K562 (cell line): ENCODE data around the gene KLHL18. TPM values are rescaled to one million over a fixed set of nuclear protein-coding genes. Genes with fewer than 3 reads are reported as not detected.
"Not testable (repeated sequence)": the region's sequence is repeated elsewhere in the genome, so short reads cannot be mapped to it uniquely, and the experiment has no call there.

Source experiments
- ATAC-seq: fragments of 200-7000 bp; cut with Tn5 transposase; 3 replicates; pipeline ENCODE4 v1.9.1; 2020; ENCODE audit warnings: moderate library complexity
- BruUV-seq: library from RNA; stranded (reverse); fragments of 400-500 nt; replicated peaks from 2 replicates; lab custom pipeline; 2021; lab: Mats Ljungman, UMichigan
- CTCF ChIA-PET: fragments of 300-600 bp; formaldehyde crosslinking; extraction: SDS; loops from one replicate; lab custom pipeline; 2021; ENCODE audit warnings: low intra/inter-chr PET ratio; lab: Yijun Ruan, JAX
- POLR2A ChIA-PET: fragments of 300-600, 350-650 bp; sonication (Branson Sonifier 250); formaldehyde crosslinking; extraction: SDS; loops from one replicate; lab custom pipeline; 2021; ENCODE audit warnings: antibody characterized with exemption, inconsistent platforms; lab: Yijun Ruan, JAX
- DNase-seq, 4 experiments: peaks; one replicate each; pipeline versions ENCODE4 v3.0.0 to v3.0.0-alpha.2; 2011 to 2018; ENCODE audit warnings: low spot score in 3 of 4, mixed read lengths in 3 of 4; ENCODE audit errors: extremely low read depth in 1 of 4
- FAIRE-seq: peaks from 2 replicates; lab custom pipeline; 2011; peaks lifted over from hg19 to GRCh38; lab: Jason Lieb, UNC
- H2AFZ ChIP-seq: 2 replicates; pipeline ENCODE4 v1.6.0; 2011; ENCODE audit warnings: low read depth, low read length, control low read depth, inconsistent platforms
- H3K27ac ChIP-seq: fragments of 200-600 bp; 3 replicates; pipeline ENCODE4 v1.8.0; 2011; ENCODE audit warnings: low read depth, mild to moderate bottlenecking, control low read depth, inconsistent platforms, low read length, moderate library complexity, mixed read lengths; ENCODE audit errors: extremely low read depth
- H3K27me3 ChIP-seq, 2 experiments: fragments of 300-600 bp in 1 of 2; 2 replicates in 1 of 2; 3 replicates in 1 of 2; pipeline versions ENCODE4 v1.6.0 to v1.8.0; 2011; ENCODE audit warnings: inconsistent platforms in 2 of 2, low read length in 2 of 2, mild to moderate bottlenecking in 1 of 2, mixed read lengths in 1 of 2, moderate library complexity in 1 of 2; ENCODE audit not compliant: control insufficient read depth in 2 of 2, insufficient read depth in 2 of 2
- H3K36me3 ChIP-seq: fragments of 300-600 bp; 3 replicates; pipeline ENCODE4 v1.8.0; 2011; ENCODE audit warnings: mild to moderate bottlenecking, low read length, inconsistent platforms; ENCODE audit not compliant: control insufficient read depth, insufficient read depth
- H3K4me1 ChIP-seq, 2 experiments: fragments of 200-600 bp in 1 of 2; replicated peaks in 1 of 2; 2 replicates in 1 of 2; 3 replicates in 1 of 2; pipeline versions ENCODE4 v1.5.1 to v1.8.0; 2011; ENCODE audit warnings: inconsistent platforms in 2 of 2, low read length in 2 of 2, mild to moderate bottlenecking in 1 of 2, mixed read lengths in 1 of 2, moderate library complexity in 1 of 2; ENCODE audit not compliant: control insufficient read depth in 2 of 2, insufficient read depth in 2 of 2
- H3K4me2 ChIP-seq: 2 replicates; pipeline ENCODE4 v1.6.1; 2011; ENCODE audit warnings: low read length, control low read depth, inconsistent platforms, mixed read lengths; ENCODE audit not compliant: insufficient read depth
- H3K4me3 ChIP-seq: fragments of 200-600 bp; sonication (generic), shearing (Covaris generic); 2 replicates; pipeline ENCODE4 v1.5.1; 2016; ENCODE audit warnings: control low read depth, inconsistent platforms
- H3K79me2 ChIP-seq: fragments of 200-600 bp; 3 replicates; pipeline ENCODE4 v1.8.0; 2011; ENCODE audit warnings: low read length, inconsistent platforms; ENCODE audit not compliant: control insufficient read depth, insufficient read depth
- H3K9ac ChIP-seq, 2 experiments: 2 replicates each; pipeline versions ENCODE4 v1.6.0 to v1.6.1; 2011; ENCODE audit warnings: low read depth in 2 of 2, low read length in 2 of 2, control low read depth in 1 of 2, inconsistent platforms in 1 of 2, mild to moderate bottlenecking in 1 of 2, mixed read lengths in 1 of 2; ENCODE audit not compliant: insufficient read depth in 1 of 2
- H3K9me1 ChIP-seq: one replicate; pipeline ENCODE4 v1.6.0; 2011; ENCODE audit warnings: inconsistent platforms, mild to moderate bottlenecking, low read length, moderate library complexity; ENCODE audit not compliant: control insufficient read depth, insufficient read depth
- H3K9me3 ChIP-seq: replicated peaks from 2 replicates; pipeline ENCODE4 v1.5.1; 2011; ENCODE audit warnings: low read depth, low read length, inconsistent platforms; ENCODE audit not compliant: control insufficient read depth, insufficient read depth
- H4K20me1 ChIP-seq: replicated peaks from 2 replicates; pipeline ENCODE4 v1.6.1; 2011; ENCODE audit warnings: low read length, inconsistent platforms, mixed read lengths; ENCODE audit not compliant: control insufficient read depth, insufficient read depth
- CEBPG ChIP-seq, 3 experiments: fragments of 200-800 bp in 1 of 3; sonication (Bioruptor generic) in 1 of 3; sonication (generic) in 1 of 3; formaldehyde crosslinking in 1 of 3; IDR thresholded peaks in 2 of 3; conservative IDR thresholded peaks in 1 of 3; 2 replicates each; pipeline versions ENCODE4 v1.6.1 to v1.8.0; 2016 to 2022; ENCODE audit warnings: missing compliant biosample characterization in 2 of 3, missing genetic modification characterization in 2 of 3, mild to moderate bottlenecking in 1 of 3, missing genetic modification reagents in 1 of 3
- WGBS: fragments of 100-300 bp; shearing (Covaris generic); methylation state at CpG from one replicate; pipeline ENCODE4 v1.1.6; 2016; ENCODE audit warnings: low coverage, mixed read lengths; ENCODE audit not compliant: insufficient coverage; ENCODE audit errors: missing lambda C conversion rate; 5-methylcytosine and 5-hydroxymethylcytosine counted together
- in situ Hi-C: fragments of 300-500 bp; cut with MboI; formaldehyde crosslinking; loops from 4 replicates; pipeline ENCODE4 v1.15.0; 2018; ENCODE audit warnings: inconsistent platforms, mixed read lengths
- intact Hi-C: fragments of 100-400 bp; cut with micrococcal nuclease; formaldehyde crosslinking; loops from 2 replicates; pipeline ENCODE4 v1.14.2; 2022
- polyA plus RNA-seq, 8 experiments: library from polyadenylated mRNA; depleted of rRNA in 4 of 8; stranded (reverse) in 5 of 8; unstranded in 3 of 8; fragments of >200 nt; fragmentation: Nextera tagmentation in 2 of 8; fragmentation: Illumina TruSeq in 1 of 8; extraction: Ambion mirVana in 2 of 8; extraction: Trizol in 1 of 8; gene quantifications; 2 replicates each; pipeline versions ENCODE4 v1.2.1 to v1.2.3, GENCODE V29; 2011 to 2014; ENCODE audit warnings: inconsistent platforms in 1 of 8, missing spikeins in 1 of 8
- total RNA-seq, 7 experiments: library from RNA; depleted of rRNA in 6 of 7; stranded (reverse); fragments of >200 nt in 6 of 7; fragmentation: Illumina TruSeq in 2 of 7; extraction: Trizol in 2 of 7; gene quantifications; 2 replicates each; pipeline versions ENCODE4 v1.2.1 to v1.2.3, GENCODE V29; 2011 to 2021; ENCODE audit warnings: low replicate concordance in 1 of 7
- TF ChIP-seq, protein P1 (sequence below), 2 experiments: fragments of 450-650 bp in 1 of 2; sonication (generic) in 1 of 2; formaldehyde crosslinking in 1 of 2; IDR thresholded peaks in 1 of 2; conservative IDR thresholded peaks in 1 of 2; 2 replicates each; pipeline versions ENCODE4 v1.6.1 to v1.8.1; 2016 to 2023; ENCODE audit warnings: mild to moderate bottlenecking in 2 of 2, moderate library complexity in 2 of 2, inconsistent platforms in 1 of 2, missing genetic modification reagents in 1 of 2
- TF ChIP-seq, protein P2 (sequence below): fragments of 450-650 bp; IDR thresholded peaks from 2 replicates; pipeline ENCODE4 v1.6.1; 2016; ENCODE audit warnings: low read depth, mild to moderate bottlenecking, moderate library complexity

The KLHL18 gene
- total and polyA plus RNA-seq, 9 of the 15 experiments (the other 6 are each of a cell fraction or from before 2014, with no cell fraction given): 26.7 to 97.5 (median 48.7) TPM

DNA sequence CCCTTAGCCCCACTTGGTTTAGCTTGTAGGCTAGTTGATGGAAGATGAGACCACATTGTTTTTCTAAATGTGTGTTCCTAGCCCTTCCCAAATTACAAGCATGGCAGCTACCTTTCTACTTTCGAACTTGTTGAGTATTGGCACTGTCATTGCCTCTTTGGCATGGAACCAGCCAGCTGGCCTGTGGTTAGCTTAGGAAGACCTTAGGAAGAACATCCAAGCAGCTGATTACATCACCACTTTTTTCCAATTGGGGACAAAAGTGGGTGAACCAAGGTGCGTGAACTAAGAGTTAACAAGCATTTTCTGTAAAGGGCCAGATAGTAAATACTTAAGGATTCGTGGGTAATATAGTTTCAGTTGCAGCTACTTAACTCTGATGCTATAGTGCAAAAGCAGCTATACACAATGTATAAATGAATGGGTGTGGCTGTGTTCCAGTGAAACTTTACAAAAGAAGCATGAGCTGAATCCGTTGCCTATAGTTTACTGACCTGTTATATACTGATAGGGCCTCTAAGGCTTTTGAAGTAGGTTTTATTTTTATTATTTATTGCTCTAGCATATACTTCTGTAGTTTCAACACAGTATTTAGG lies 8.5 kb downstream of the KLHL18 start:
- Histone ChIP-seq H3K36me3 (peaks cover 70% of the 10 kb centered on the region), H3K9me1 (no peaks in the 10 kb centered on the region), H3K9ac (no peak overlapping the region), H3K9me3 (no peaks in the 10 kb centered on the region), H3K4me3 (no peak overlapping the region), H3K27me3 (no peaks in the 10 kb centered on the region), H4K20me1 (no peaks in the 10 kb centered on the region), H3K4me2 (no peak overlapping the region), H3K79me2 (peaks cover 91% of the 10 kb centered on the region), H3K27ac (no peak overlapping the region), H3K4me1 (peaks cover 0 to 18% of the 10 kb centered on the region in 2 experiments; a peak in 3 of 5 replicates), H2AFZ (no peak overlapping the region)
- ChIA-PET CTCF (no interaction called here), POLR2A (interaction anchor here (0.6 to 5.6 kb wide), 8 partner anchors 8 to 252 kb away, joined by 3 to 42 read pairs (median 4); partner anchors contain the start of genes KIF9 and KLHL18)
- FAIRE-seq: no peak
- no peak for DNase-seq
- no peak for ATAC-seq
- BruUV-seq: no TSS peak
- 74% methylated on average over 4 of the region's 4 CpGs for WGBS
- intact Hi-C loops (no loop called here), in situ Hi-C loops (no loop called here)
- TF ChIP-seq, protein P1, sequence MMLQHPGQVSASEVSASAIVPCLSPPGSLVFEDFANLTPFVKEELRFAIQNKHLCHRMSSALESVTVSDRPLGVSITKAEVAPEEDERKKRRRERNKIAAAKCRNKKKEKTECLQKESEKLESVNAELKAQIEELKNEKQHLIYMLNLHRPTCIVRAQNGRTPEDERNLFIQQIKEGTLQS (IDR thresholded peaks at IDR 0.05): peak; percentile 59
- TF ChIP-seq, protein P1 (CRISPR knock-in tag; conservative IDR thresholded peaks at IDR 0.05): no peak
- TF ChIP-seq CEBPG (CRISPR knock-in tag; IDR thresholded peaks at IDR 0.05): no peak
- 0 out of 4 replicates have a peak, but pooled peaks of 1 of the 2 experiments have one; percentile 35 for TF ChIP-seq CEBPG (tag; conservative IDR thresholded peaks at IDR 0.05 in 1 of 2, IDR thresholded peaks at IDR 0.05 in 1 of 2)
- TF ChIP-seq, protein P2, sequence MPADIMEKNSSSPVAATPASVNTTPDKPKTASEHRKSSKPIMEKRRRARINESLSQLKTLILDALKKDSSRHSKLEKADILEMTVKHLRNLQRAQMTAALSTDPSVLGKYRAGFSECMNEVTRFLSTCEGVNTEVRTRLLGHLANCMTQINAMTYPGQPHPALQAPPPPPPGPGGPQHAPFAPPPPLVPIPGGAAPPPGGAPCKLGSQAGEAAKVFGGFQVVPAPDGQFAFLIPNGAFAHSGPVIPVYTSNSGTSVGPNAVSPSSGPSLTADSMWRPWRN: no peak

DNA sequence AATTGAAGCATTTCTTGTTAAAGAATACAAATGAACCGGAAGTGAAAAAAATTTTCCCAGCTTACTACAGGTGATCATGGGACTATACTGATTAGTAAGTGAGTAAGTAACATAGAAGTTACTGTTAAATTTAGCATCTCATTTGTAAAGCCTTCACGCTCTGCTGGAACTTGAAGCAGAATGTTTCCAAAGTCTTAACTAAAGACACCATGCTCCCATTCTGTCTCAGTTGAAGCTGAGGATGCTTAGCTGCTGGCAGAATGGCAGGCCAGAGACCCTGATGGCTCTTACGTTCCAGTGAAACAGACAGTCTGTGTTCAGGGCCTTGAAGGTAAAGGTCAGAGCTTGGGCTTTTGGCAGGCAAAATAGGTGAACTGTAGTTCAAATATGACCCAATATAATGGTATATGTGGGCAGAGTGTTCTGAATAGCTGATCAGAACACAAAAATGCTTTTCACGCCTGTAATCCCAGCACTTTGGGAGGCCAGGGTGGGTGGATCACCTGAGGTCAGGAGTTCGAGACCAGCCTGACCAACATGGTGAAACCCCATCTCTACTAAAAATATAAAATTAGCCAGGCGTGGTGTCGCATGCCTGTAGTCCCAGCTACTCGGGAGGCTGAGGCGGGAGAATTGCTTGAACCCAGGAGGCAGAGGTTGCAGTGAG lies 9.1 kb downstream of the KLHL18 start:
- H2AFZ ChIP-seq, CTCF ChIA-PET, H3K27me3 ChIP-seq, intact Hi-C loops, FAIRE-seq, H3K4me2 ChIP-seq, H4K20me1 ChIP-seq, in situ Hi-C loops, H3K9me3 ChIP-seq, DNase-seq, H3K9me1 ChIP-seq, BruUV-seq, H3K4me3 ChIP-seq, H3K27ac ChIP-seq, H3K9ac ChIP-seq, ATAC-seq: not testable (repeated sequence)
- Histone ChIP-seq H3K36me3 (peaks cover 64% of the 10 kb centered on the region), H3K4me1 (peaks cover 0 to 21% of the 10 kb centered on the region in 2 experiments; a peak in 3 of 5 replicates), H3K79me2 (peaks cover 91% of the 10 kb centered on the region)
- POLR2A ChIA-PET: interaction anchor here (0.5 to 5.6 kb wide), 8 partner anchors 9 to 77 kb away, joined by 3 to 42 read pairs (median 4); partner anchors contain the start of genes KIF9 and KLHL18
- WGBS: 96% methylated on average over 9 of the region's 9 CpGs
